Stomach smooth muscle (tissue), 2 donors: ENCODE results near the gene EPHX1.
"Not testable (repeated sequence)": the region's sequence is repeated elsewhere in the genome, so short reads cannot be mapped to it uniquely, and the experiment has no call there.

ENCODE experiments used
- H3K27ac ChIP-seq: one replicate; pipeline ENCODE4 v1.7.0; 2013; ENCODE audit warnings: mild to moderate bottlenecking, low read length, inconsistent platforms
- H3K27me3 ChIP-seq, 2 donors: one replicate each; pipeline ENCODE4 v1.7.0; 2013; ENCODE audit warnings: low read length in 2 of 2; ENCODE audit not compliant: insufficient read depth in 2 of 2, control insufficient read depth in 1 of 2
- H3K36me3 ChIP-seq, 2 donors: one replicate each; pipeline ENCODE4 v1.7.0; 2013; ENCODE audit warnings: low read length in 2 of 2; ENCODE audit not compliant: control insufficient read depth in 2 of 2, insufficient read depth in 2 of 2
- H3K4me1 ChIP-seq: one replicate; pipeline ENCODE4 v1.7.0; 2013; ENCODE audit warnings: low read length; ENCODE audit not compliant: control insufficient read depth, insufficient read depth
- H3K4me3 ChIP-seq, 2 donors: one replicate each; pipeline ENCODE4 v1.7.0; 2013; ENCODE audit warnings: low read length in 2 of 2
- H3K9ac ChIP-seq, 2 donors: one replicate each; pipeline ENCODE4 v1.7.0; 2013; ENCODE audit warnings: low read length in 2 of 2, mild to moderate bottlenecking in 1 of 2
- H3K9me3 ChIP-seq, 2 donors: one replicate each; pipeline ENCODE4 v1.7.0; 2013; ENCODE audit warnings: low read length in 2 of 2; ENCODE audit not compliant: control insufficient read depth in 2 of 2
- donor health status: healthy.
- donor health status: Pancreatic carcinoma.

Gene EPHX1

GRCh38 chr1:225882694-225883615, 73.0 kb downstream of the EPHX1 start:
- Histone ChIP-seq H3K4me1 (peaks cover 38% of the 10 kb centered on the region), H3K27ac (peak overlapping the region; percentile 64), H3K9ac (peak overlapping the region; percentile 77 to 85), H3K9me3 (no peaks in the 10 kb centered on the region), H3K4me3 (peak overlapping the region; percentile 94), H3K27me3 (no peaks in the 10 kb centered on the region), H3K36me3 (no peaks in the 10 kb centered on the region)

GRCh38 chr1:225883616-225884265, 73.8 kb downstream of the EPHX1 start:
- H3K4me1 ChIP-seq, result peaks cover 30% of the 10 kb centered on the region
- H3K27ac ChIP-seq, result no peak overlapping the region
- no peaks in the 10 kb centered on the region for H3K9me3 ChIP-seq
- no peaks in the 10 kb centered on the region for H3K36me3 ChIP-seq
- peak overlapping the region in 1 of 2 donors; percentile 77 for H3K9ac ChIP-seq
- H3K27me3 ChIP-seq, result no peaks in the 10 kb centered on the region
- H3K4me3 ChIP-seq, result peak overlapping the region in 1 of 2 donors; percentile 94

- Histone ChIP-seq H3K4me3 (no peak overlapping the region), H3K4me1 (peaks cover 14% of the 10 kb centered on the region), H3K9me3 (no peaks in the 10 kb centered on the region), H3K27ac (no peak overlapping the region), H3K36me3 (no peaks in the 10 kb centered on the region), H3K9ac (no peak overlapping the region), H3K27me3 (no peaks in the 10 kb centered on the region)
These were observed 75.4 kb downstream of the EPHX1 start for GRCh38 chr1:225885336-225885735.

GRCh38 chr1:225886159-225887029, 76.5 kb downstream of the EPHX1 start:
- Histone ChIP-seq H3K27ac (no peak overlapping the region), H3K4me1 (peaks cover 3% of the 10 kb centered on the region), H3K4me3 (no peak overlapping the region)

GRCh38 chr1:225887030-225887314, 77.0 kb downstream of the EPHX1 start:
- H3K4me1 ChIP-seq, result no peaks in the 10 kb centered on the region
- no peak overlapping the region for H3K27ac ChIP-seq
- no peaks in the 10 kb centered on the region for H3K36me3 ChIP-seq
- H3K4me3 ChIP-seq, result no peak overlapping the region
- H3K9ac ChIP-seq, result no peak overlapping the region
- no peaks in the 10 kb centered on the region for H3K27me3 ChIP-seq
- no peaks in the 10 kb centered on the region for H3K9me3 ChIP-seq

More at GRCh38 chr1:225886159-225887029, 76.5 kb downstream of the EPHX1 start:
- H3K36me3 ChIP-seq, result no peaks in the 10 kb centered on the region
- H3K27me3 ChIP-seq, result no peaks in the 10 kb centered on the region
- no peak overlapping the region for H3K9ac ChIP-seq
- H3K9me3 ChIP-seq, result no peaks in the 10 kb centered on the region

- not testable (repeated sequence) for H3K9me3 ChIP-seq, H3K27me3 ChIP-seq, H3K9ac ChIP-seq, H3K4me1 ChIP-seq, H3K36me3 ChIP-seq, H3K4me3 ChIP-seq, H3K27ac ChIP-seq
These were observed 77.8 kb downstream of the EPHX1 start for GRCh38 chr1:225887554-225888288.

- H3K9ac ChIP-seq, result no peak overlapping the region
- H3K4me3 ChIP-seq, result no peak overlapping the region
- no peaks in the 10 kb centered on the region for H3K36me3 ChIP-seq
- H3K27me3 ChIP-seq, result no peaks in the 10 kb centered on the region
- no peaks in the 10 kb centered on the region for H3K4me1 ChIP-seq
- H3K9me3 ChIP-seq, result no peaks in the 10 kb centered on the region
- H3K27ac ChIP-seq, result no peak overlapping the region
These were observed 78.5 kb downstream of the EPHX1 start for GRCh38 chr1:225888289-225888897.

- H3K9ac ChIP-seq, result no peak within 1 kb of the TSS
- no peaks in the 10 kb centered on the region for H3K4me1 ChIP-seq
- H3K4me3 ChIP-seq, result no peak within 1 kb of the TSS
- H3K27me3 ChIP-seq, result no peaks in the 10 kb centered on the region
- no peak within 1 kb of the TSS for H3K27ac ChIP-seq
- no peaks in the 10 kb centered on the region for H3K36me3 ChIP-seq
- no peaks in the 10 kb centered on the region for H3K9me3 ChIP-seq
These were observed 79.1 kb downstream of the EPHX1 start, which contains the start of gene LEFTY1 for GRCh38 chr1:225888898-225889601. TSS of gene LEFTY1 (minus strand) at chr1:225889146. CDS start at chr1:225889066, 80 bp downstream.

GRCh38 chr1:225889743-225890142, 79.8 kb downstream of the EPHX1 start:
- no peak overlapping the region for H3K4me3 ChIP-seq
- no peaks in the 10 kb centered on the region for H3K27me3 ChIP-seq
- no peaks in the 10 kb centered on the region for H3K4me1 ChIP-seq
- H3K36me3 ChIP-seq, result no peaks in the 10 kb centered on the region
- no peak overlapping the region for H3K27ac ChIP-seq
- no peaks in the 10 kb centered on the region for H3K9me3 ChIP-seq
- H3K9ac ChIP-seq, result no peak overlapping the region
